Measurements from ENCODE around the gene ENPP3.

DNA sequence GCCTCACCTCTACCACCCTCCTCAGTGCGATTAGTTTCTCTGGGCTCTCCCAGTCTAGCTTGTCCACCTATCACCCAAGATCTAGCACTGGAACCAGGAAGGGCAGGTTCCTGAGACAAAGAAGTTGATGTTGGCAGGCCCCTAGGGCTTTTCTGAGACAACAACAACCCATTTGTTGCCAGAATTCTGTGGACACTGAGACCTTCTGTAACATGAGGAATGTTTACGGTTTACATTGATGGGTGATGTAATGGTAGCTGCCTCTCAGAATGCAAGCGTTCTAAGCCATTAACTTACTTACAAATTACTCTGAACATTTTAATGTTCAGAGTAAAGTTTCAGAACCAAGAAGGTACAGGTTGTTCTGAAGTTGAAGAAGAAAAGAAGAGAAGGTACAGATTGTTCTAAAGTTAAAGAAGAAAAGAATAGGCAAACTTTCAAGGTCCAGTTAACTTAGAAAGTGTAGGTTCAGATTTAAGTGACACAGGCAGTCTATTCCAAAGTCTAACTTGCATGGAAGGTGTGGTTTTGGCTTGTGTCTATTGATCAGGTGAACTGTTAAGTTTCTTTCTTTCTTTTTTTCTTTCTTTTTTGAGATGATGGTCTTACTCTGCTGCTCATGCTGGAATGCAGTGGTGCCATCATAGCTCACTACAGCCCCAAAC lies 5.3 kb upstream of the ENPP3 start:
- TF ChIP-seq, protein P1, sequence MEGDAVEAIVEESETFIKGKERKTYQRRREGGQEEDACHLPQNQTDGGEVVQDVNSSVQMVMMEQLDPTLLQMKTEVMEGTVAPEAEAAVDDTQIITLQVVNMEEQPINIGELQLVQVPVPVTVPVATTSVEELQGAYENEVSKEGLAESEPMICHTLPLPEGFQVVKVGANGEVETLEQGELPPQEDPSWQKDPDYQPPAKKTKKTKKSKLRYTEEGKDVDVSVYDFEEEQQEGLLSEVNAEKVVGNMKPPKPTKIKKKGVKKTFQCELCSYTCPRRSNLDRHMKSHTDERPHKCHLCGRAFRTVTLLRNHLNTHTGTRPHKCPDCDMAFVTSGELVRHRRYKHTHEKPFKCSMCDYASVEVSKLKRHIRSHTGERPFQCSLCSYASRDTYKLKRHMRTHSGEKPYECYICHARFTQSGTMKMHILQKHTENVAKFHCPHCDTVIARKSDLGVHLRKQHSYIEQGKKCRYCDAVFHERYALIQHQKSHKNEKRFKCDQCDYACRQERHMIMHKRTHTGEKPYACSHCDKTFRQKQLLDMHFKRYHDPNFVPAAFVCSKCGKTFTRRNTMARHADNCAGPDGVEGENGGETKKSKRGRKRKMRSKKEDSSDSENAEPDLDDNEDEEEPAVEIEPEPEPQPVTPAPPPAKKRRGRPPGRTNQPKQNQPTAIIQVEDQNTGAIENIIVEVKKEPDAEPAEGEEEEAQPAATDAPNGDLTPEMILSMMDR (IDR thresholded peaks at IDR 0.05 in 8 of 11, conservative IDR thresholded peaks at IDR 0.05 in 3 of 11): no peak
- TF ChIP-seq POLR2AphosphoS5 (IDR thresholded peaks at IDR 0.05) (no peak), POLR2A (IDR thresholded peaks at IDR 0.05) (no peak)
